OCI-LY1 (cell line): Measurements from ENCODE around the gene TEX9.

Experiments used
- CTCF ChIP-seq: fragments of 200-600 bp; sonication (generic), shearing (Covaris generic); IDR thresholded peaks from 2 replicates; pipeline ENCODE4 v1.5.1; 2017; ENCODE audit warnings: mild to moderate bottlenecking, antibody characterized with exemption, low read length, moderate library complexity, mixed read lengths
- EZH2 ChIP-seq: fragments of 200-600 bp; sonication (generic), shearing (Covaris generic); IDR thresholded peaks from 2 replicates; pipeline ENCODE4 v1.8.0; 2017; ENCODE audit warnings: borderline replicate concordance, mixed run types, mild to moderate bottlenecking, antibody characterized with exemption, low read length, moderate library complexity, mixed read lengths

- no peak for TF ChIP-seq CTCF
- TF ChIP-seq EZH2 = no peak
These were observed 4.0 kb downstream of the TEX9 start for GRCh38 chr15:56369234-56369633.
